ENCODE measurements around the gene KLHDC1. TPM values are rescaled to one million over a fixed set of nuclear protein-coding genes. Genes with fewer than 3 reads are reported as not detected.

KLHDC1 gene
- total and polyA plus RNA-seq, 2 donors (not counting 1 experiment from before 2014, with no cell fraction given), result 0.85 to 5.8 TPM

GRCh38 chr14:49659526-49660455 is 33.1 kb upstream of the KLHDC1 start:
- Histone ChIP-seq H3K9ac (ENCODE audit: insufficient read depth, low read length) (no peak overlapping the region), H3K9me3 (ENCODE audit: control insufficient read depth, insufficient read depth, low read depth, low read length) (no peaks in the 10 kb centered on the region), H3K27me3 (ENCODE audit: control insufficient read depth, insufficient read depth, low read length) (no peaks in the 10 kb centered on the region), H3K36me3 (ENCODE audit: control insufficient read depth, insufficient read depth, low read length) (no peaks in the 10 kb centered on the region), H4K20me1 (ENCODE audit: control insufficient read depth, extremely low read depth, insufficient read depth, low read length) (no peaks in the 10 kb centered on the region), H3K27ac (ENCODE audit: insufficient read depth, low read length) (no peak overlapping the region), H2AFZ (ENCODE audit: low read length) (no peak overlapping the region), H3K4me2 (ENCODE audit: extremely low read depth, insufficient read depth, low read length) (no peak overlapping the region), H3K4me3 (replicated peaks in 1 of 4; ENCODE audit: control extremely low read depth in 1 of 4, insufficient read depth in 1 of 4, low read depth in 3 of 4, low read length in 4 of 4) (no peak overlapping the region), H3K79me2 (ENCODE audit: control insufficient read depth, insufficient read depth, low read length) (no peaks in the 10 kb centered on the region), H3K4me1 (ENCODE audit: control insufficient read depth, extremely low read depth, insufficient read depth, low read length) (no peaks in the 10 kb centered on the region)
- DNase-seq (ENCODE audit: low read depth in 2 of 2), result no peak
- TF ChIP-seq EZH2 (IDR thresholded peaks at IDR 0.05; ENCODE audit: low read length, missing control alignments), result no peak

DNA sequence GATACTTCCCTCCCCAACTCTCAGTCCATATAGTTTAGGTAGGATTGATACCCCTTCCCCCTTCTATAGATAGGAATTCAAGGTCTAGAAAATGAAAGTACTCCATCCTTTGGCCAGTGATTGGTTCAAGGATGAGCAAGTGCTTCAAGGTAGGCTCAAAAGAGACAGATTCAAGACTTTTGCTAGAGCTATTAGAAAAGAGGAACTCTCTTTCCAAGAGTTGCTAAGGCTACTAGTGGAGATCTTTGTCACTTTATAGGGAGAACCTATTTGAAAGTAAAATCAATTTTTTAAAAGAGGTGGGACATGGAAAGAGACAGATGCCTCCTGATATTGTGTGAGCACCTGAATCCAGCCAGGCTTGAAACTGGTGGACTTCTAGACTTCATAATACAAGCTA is 22.4 kb upstream of the KLHDC1 start:
- H3K9ac ChIP-seq (ENCODE audit: insufficient read depth, low read length), result no peak overlapping the region
- TF ChIP-seq, protein P1, sequence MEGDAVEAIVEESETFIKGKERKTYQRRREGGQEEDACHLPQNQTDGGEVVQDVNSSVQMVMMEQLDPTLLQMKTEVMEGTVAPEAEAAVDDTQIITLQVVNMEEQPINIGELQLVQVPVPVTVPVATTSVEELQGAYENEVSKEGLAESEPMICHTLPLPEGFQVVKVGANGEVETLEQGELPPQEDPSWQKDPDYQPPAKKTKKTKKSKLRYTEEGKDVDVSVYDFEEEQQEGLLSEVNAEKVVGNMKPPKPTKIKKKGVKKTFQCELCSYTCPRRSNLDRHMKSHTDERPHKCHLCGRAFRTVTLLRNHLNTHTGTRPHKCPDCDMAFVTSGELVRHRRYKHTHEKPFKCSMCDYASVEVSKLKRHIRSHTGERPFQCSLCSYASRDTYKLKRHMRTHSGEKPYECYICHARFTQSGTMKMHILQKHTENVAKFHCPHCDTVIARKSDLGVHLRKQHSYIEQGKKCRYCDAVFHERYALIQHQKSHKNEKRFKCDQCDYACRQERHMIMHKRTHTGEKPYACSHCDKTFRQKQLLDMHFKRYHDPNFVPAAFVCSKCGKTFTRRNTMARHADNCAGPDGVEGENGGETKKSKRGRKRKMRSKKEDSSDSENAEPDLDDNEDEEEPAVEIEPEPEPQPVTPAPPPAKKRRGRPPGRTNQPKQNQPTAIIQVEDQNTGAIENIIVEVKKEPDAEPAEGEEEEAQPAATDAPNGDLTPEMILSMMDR (conservative IDR thresholded peaks at IDR 0.05 in 1 of 2, IDR thresholded peaks at IDR 0.05 in 1 of 2; ENCODE audit: low read depth in 1 of 2, low read length in 2 of 2), result no peak
- TF ChIP-seq EZH2 (IDR thresholded peaks at IDR 0.05; ENCODE audit: low read length, missing control alignments), result no peak
- no peaks in the 10 kb centered on the region for H3K4me1 ChIP-seq (ENCODE audit: control insufficient read depth, extremely low read depth, insufficient read depth, low read length)

DNA sequence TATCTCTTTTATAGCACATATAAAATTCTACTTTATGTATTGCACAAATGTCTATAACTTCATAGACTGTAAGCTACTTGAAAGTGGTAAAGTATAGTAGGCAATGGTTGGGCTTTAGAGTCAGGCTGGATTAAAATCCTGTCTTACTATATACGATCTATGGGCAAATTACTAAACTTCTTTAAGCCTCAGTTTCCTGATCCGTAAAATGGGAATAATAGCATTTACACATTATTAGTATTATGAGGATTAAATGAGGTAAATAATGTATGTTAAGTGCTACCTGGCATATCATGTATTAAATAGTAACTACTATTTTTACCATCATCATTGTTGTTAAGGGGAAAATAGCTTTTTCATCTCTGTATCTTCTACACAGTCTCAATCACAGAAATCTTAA is 19.3 kb upstream of the KLHDC1 start:
- H3K9ac ChIP-seq (ENCODE audit: insufficient read depth, low read length), result no peak overlapping the region
- no peak overlapping the region for H2AFZ ChIP-seq (ENCODE audit: low read length)
- no peak overlapping the region for H3K4me2 ChIP-seq (ENCODE audit: extremely low read depth, insufficient read depth, low read length)
- H3K27ac ChIP-seq (ENCODE audit: insufficient read depth, low read length), result no peak overlapping the region
- no peaks in the 10 kb centered on the region for H3K9me3 ChIP-seq (ENCODE audit: control insufficient read depth, insufficient read depth, low read depth, low read length)
- H3K36me3 ChIP-seq (ENCODE audit: control insufficient read depth, insufficient read depth, low read length), result no peaks in the 10 kb centered on the region
- H3K79me2 ChIP-seq (ENCODE audit: control insufficient read depth, insufficient read depth, low read length), result no peaks in the 10 kb centered on the region
- no peak for TF ChIP-seq EZH2 (IDR thresholded peaks at IDR 0.05; ENCODE audit: low read length, missing control alignments)
- TF ChIP-seq, protein P1 (conservative IDR thresholded peaks at IDR 0.05 in 1 of 2, IDR thresholded peaks at IDR 0.05 in 1 of 2; ENCODE audit: low read depth in 1 of 2, low read length in 2 of 2), result no peak
- H3K4me1 ChIP-seq (ENCODE audit: control insufficient read depth, extremely low read depth, insufficient read depth, low read length), result no peaks in the 10 kb centered on the region
- no peaks in the 10 kb centered on the region for H4K20me1 ChIP-seq (ENCODE audit: control insufficient read depth, extremely low read depth, insufficient read depth, low read length)
- no peaks in the 10 kb centered on the region for H3K27me3 ChIP-seq (ENCODE audit: control insufficient read depth, insufficient read depth, low read length)
- DNase-seq (ENCODE audit: low read depth in 2 of 2), result no peak
- H3K4me3 ChIP-seq (replicated peaks in 1 of 4; ENCODE audit: control extremely low read depth in 1 of 4, insufficient read depth in 1 of 4, low read depth in 3 of 4, low read length in 4 of 4), result no peak overlapping the region

More for the DNA sequence above, 22.4 kb upstream of the KLHDC1 start:
- Histone ChIP-seq H2AFZ (ENCODE audit: low read length) (no peak overlapping the region), H4K20me1 (ENCODE audit: control insufficient read depth, extremely low read depth, insufficient read depth, low read length) (no peaks in the 10 kb centered on the region), H3K4me2 (ENCODE audit: extremely low read depth, insufficient read depth, low read length) (no peak overlapping the region), H3K36me3 (ENCODE audit: control insufficient read depth, insufficient read depth, low read length) (no peaks in the 10 kb centered on the region), H3K27ac (ENCODE audit: insufficient read depth, low read length) (no peak overlapping the region), H3K79me2 (ENCODE audit: control insufficient read depth, insufficient read depth, low read length) (no peaks in the 10 kb centered on the region), H3K27me3 (ENCODE audit: control insufficient read depth, insufficient read depth, low read length) (no peaks in the 10 kb centered on the region), H3K9me3 (ENCODE audit: control insufficient read depth, insufficient read depth, low read depth, low read length) (no peaks in the 10 kb centered on the region), H3K4me3 (replicated peaks in 1 of 4; ENCODE audit: control extremely low read depth in 1 of 4, insufficient read depth in 1 of 4, low read depth in 3 of 4, low read length in 4 of 4) (no peak overlapping the region)
- DNase-seq (ENCODE audit: low read depth in 2 of 2), result no peak
